Right lobe of liver (tissue), 4 donors: ENCODE results near the gene DNMT3A.

Experiments
- CTCF ChIP-seq, 4 donors: fragments of 200-600 bp in 3 of 4; fragments of 450-650 bp in 1 of 4; IDR thresholded peaks; one replicate each; pipeline versions ENCODE4 v1.5.1 to v1.8.0; 2016 to 2022; ENCODE audit warnings: antibody characterized with exemption in 4 of 4, mild to moderate bottlenecking in 2 of 4
- POLR2A ChIP-seq: fragments of 450-650 bp; IDR thresholded peaks from one replicate; pipeline ENCODE4 v1.6.1; 2017; ENCODE audit warnings: antibody characterized with exemption, mild to moderate bottlenecking
- donor health status: DM: no; HTN: no; CAD: no.
- donor health status: DM: no; HTN: no; CAD: no.
- donor health status: DM: no; HTN: yes; CAD: no.

- TF ChIP-seq CTCF (IDR thresholded peaks at IDR 0.05) (no peak), POLR2A (no peak)
Measured at GRCh38 chr2:25354116-25354515, 12.4 kb upstream of the DNMT3A start.
